Endothelial cell of umbilical vein (primary cell): Measurements from ENCODE around the gene SLITRK4. TPM values are rescaled to one million over a fixed set of nuclear protein-coding genes. Genes with fewer than 3 reads are reported as not detected.

Source experiments
- BruUV-seq: library from RNA; stranded (reverse); fragments of 400-500 nt; replicated peaks from 2 replicates; lab custom pipeline; 2021; lab: Mats Ljungman, UMichigan
- CTCF ChIA-PET: fragments of 300-600, 350-600 bp; sonication (Branson Sonifier 250); formaldehyde crosslinking; loops from one replicate; lab custom pipeline; 2021; ENCODE audit warnings: antibody characterized with exemption, inconsistent platforms; lab: Charles Lee
- POLR2A ChIA-PET: fragments of 300-600, 350-600 bp; sonication (Branson Sonifier 250); formaldehyde crosslinking; loops from one replicate; lab custom pipeline; 2021; ENCODE audit warnings: antibody characterized with exemption, inconsistent platforms; lab: Charles Lee
- DNase-seq: peaks from one replicate; pipeline ENCODE4 v3.0.0-alpha.2; 2011; ENCODE audit warnings: low read depth, low spot score
- FAIRE-seq: peaks from 2 replicates; lab custom pipeline; 2011; peaks lifted over from hg19 to GRCh38; lab: Jason Lieb, UNC
- H2AFZ ChIP-seq: 2 replicates; pipeline ENCODE4 v1.6.0; 2012; ENCODE audit warnings: low read depth, low read length, control low read depth, inconsistent platforms
- H3K27ac ChIP-seq: 2 replicates; pipeline ENCODE4 v1.5.1; 2011; ENCODE audit warnings: low read depth, mild to moderate bottlenecking, control low read depth, low read length, moderate library complexity; ENCODE audit not compliant: insufficient read depth
- H3K27me3 ChIP-seq, 2 experiments: 2 replicates each; pipeline versions ENCODE4 v1.6.0 to v1.6.1; 2011; ENCODE audit warnings: low read length in 2 of 2, mixed read lengths in 1 of 2; ENCODE audit not compliant: control insufficient read depth in 2 of 2, insufficient read depth in 2 of 2
- H3K36me3 ChIP-seq, 2 experiments: 2 replicates in 1 of 2; 3 replicates in 1 of 2; pipeline ENCODE4 v1.5.1; 2011; ENCODE audit warnings: low read length in 2 of 2, mild to moderate bottlenecking in 1 of 2, moderate library complexity in 1 of 2; ENCODE audit not compliant: control insufficient read depth in 2 of 2, insufficient read depth in 2 of 2; ENCODE audit errors: extremely low read depth in 1 of 2
- H3K4me1 ChIP-seq: 3 replicates; pipeline ENCODE4 v1.5.1; 2011; ENCODE audit warnings: mild to moderate bottlenecking, low read length; ENCODE audit not compliant: control insufficient read depth, insufficient read depth; ENCODE audit errors: extremely low read depth
- H3K4me2 ChIP-seq: 2 replicates; pipeline ENCODE4 v1.6.1; 2011; ENCODE audit warnings: low read length, control low read depth, mixed read lengths; ENCODE audit not compliant: insufficient read depth
- H3K4me3 ChIP-seq, 3 experiments: fragments of 200-600 bp in 1 of 3; sonication (generic), shearing (Covaris generic) in 1 of 3; replicated peaks in 1 of 3; 2 replicates each; pipeline ENCODE4 v1.5.1; 2011 to 2016; ENCODE audit warnings: control low read depth in 3 of 3, low read length in 3 of 3, mild to moderate bottlenecking in 2 of 3, inconsistent platforms in 1 of 3, low read depth in 1 of 3, moderate library complexity in 1 of 3; ENCODE audit not compliant: insufficient read depth in 1 of 3
- H3K79me2 ChIP-seq: 2 replicates; pipeline ENCODE4 v1.6.0; 2012; ENCODE audit warnings: low read length, inconsistent platforms; ENCODE audit not compliant: control insufficient read depth, insufficient read depth
- H3K9ac ChIP-seq: replicated peaks from 2 replicates; pipeline ENCODE3; 2011; ENCODE audit warnings: low read length, control low read depth; ENCODE audit not compliant: insufficient read depth; ENCODE audit errors: extremely low read depth
- H3K9me1 ChIP-seq: replicated peaks from 3 replicates; pipeline ENCODE4 v1.6.0; 2011; ENCODE audit warnings: mild to moderate bottlenecking, low read length; ENCODE audit not compliant: control insufficient read depth, insufficient read depth; ENCODE audit errors: extremely low read depth
- H3K9me3 ChIP-seq: replicated peaks from 2 replicates; pipeline ENCODE4 v1.5.1; 2012; ENCODE audit warnings: low read length, inconsistent platforms; ENCODE audit not compliant: control insufficient read depth, insufficient read depth
- H4K20me1 ChIP-seq: replicated peaks from 2 replicates; pipeline ENCODE3; 2011; ENCODE audit warnings: mild to moderate bottlenecking, low read length; ENCODE audit not compliant: control insufficient read depth, insufficient read depth; ENCODE audit errors: extremely low read depth
- CTCF ChIP-seq, 2 donors: IDR thresholded peaks; 1 replicate in 1 of 2; 2 replicates in 1 of 2; pipeline ENCODE4 v1.5.1; 2011; ENCODE audit warnings: low read length in 2 of 2, mild to moderate bottlenecking in 2 of 2, moderate library complexity in 2 of 2, control low read depth in 1 of 2, inconsistent platforms in 1 of 2, low read depth in 1 of 2; ENCODE audit not compliant: insufficient read depth in 1 of 2; ENCODE audit errors: extremely low read depth in 1 of 2
- EZH2 ChIP-seq: IDR thresholded peaks from 2 replicates; pipeline ENCODE4 v1.6.1; 2012; ENCODE audit warnings: borderline replicate concordance, low read depth, mild to moderate bottlenecking, moderate library complexity, low read length, inconsistent platforms; ENCODE audit not compliant: severe bottlenecking
- FOS ChIP-seq: IDR thresholded peaks from 2 replicates; pipeline ENCODE4 v1.6.1; 2011; ENCODE audit warnings: mild to moderate bottlenecking, low read length, moderate library complexity, borderline replicate concordance; ENCODE audit not compliant: insufficient read depth
- GATA2 ChIP-seq: IDR thresholded peaks from 2 replicates; pipeline ENCODE4 v1.7.0; 2011; ENCODE audit warnings: low read depth, mild to moderate bottlenecking, moderate library complexity, mixed read lengths, low read length; ENCODE audit not compliant: insufficient read length, insufficient read depth
- JUN ChIP-seq: IDR thresholded peaks from 2 replicates; pipeline ENCODE4 v1.6.1; 2011; ENCODE audit warnings: borderline replicate concordance, low read depth; ENCODE audit not compliant: insufficient read length, insufficient read depth
- MAX ChIP-seq: IDR thresholded peaks from 2 replicates; pipeline ENCODE4 v1.6.1; 2011; ENCODE audit not compliant: insufficient read depth, insufficient read length
- MYC ChIP-seq: IDR thresholded peaks from one replicate; pipeline ENCODE4 v1.6.1; 2011; ENCODE audit warnings: mild to moderate bottlenecking, low read depth, low read length
- POLR2A ChIP-seq: IDR thresholded peaks from 2 replicates; pipeline ENCODE4 v1.6.1; 2012; ENCODE audit warnings: low read depth, mild to moderate bottlenecking, control low read depth, low read length
- POLR2AphosphoS5 ChIP-seq: IDR thresholded peaks from 2 replicates; pipeline ENCODE4 v1.6.1; 2012; ENCODE audit warnings: low read depth, mild to moderate bottlenecking, control low read depth, low read length, moderate library complexity; ENCODE audit not compliant: insufficient read depth
- dilution Hi-C: fragments of 300-500 bp; cut with MboI; formaldehyde crosslinking; loops from one replicate; pipeline ENCODE4 v1.15.0; 2019; ENCODE audit warnings: low sequenced_read_pairs; ENCODE audit not compliant: extremely low pct_ligation_motif_present
- intact Hi-C: fragments of 100-400 bp; cut with micrococcal nuclease; formaldehyde crosslinking; loops from one replicate; pipeline ENCODE4 v1.10.0; 2022
- polyA plus RNA-seq, 4 experiments: library from polyadenylated mRNA; depleted of rRNA in 3 of 4; stranded (reverse) in 3 of 4; unstranded in 1 of 4; fragments of >200 nt; gene quantifications; 2 replicates each; pipeline versions ENCODE4 v1.2.1 to v1.2.3, GENCODE V29; 2011 to 2012; ENCODE audit warnings: missing spikeins in 1 of 4
- total RNA-seq: library from RNA; stranded (reverse); gene quantifications from 2 replicates; pipeline ENCODE4 v1.2.3, GENCODE V29; 2021

SLITRK4 gene
- total and polyA plus RNA-seq, 2 donors (not counting 3 experiments of a cell fraction or from before 2014, with no cell fraction given), result 0.04 to 0.77 TPM

GRCh38 chrX:143683486-143683885, 47.6 kb upstream of the SLITRK4 start:
- Histone ChIP-seq H3K4me3 (no peak overlapping the region), H3K4me1 (no peaks in the 10 kb centered on the region), H3K27me3 (no peaks in the 10 kb centered on the region), H4K20me1 (no peaks in the 10 kb centered on the region), H3K4me2 (no peak overlapping the region), H3K9ac (no peak overlapping the region), H3K9me3 (no peaks in the 10 kb centered on the region), H3K79me2 (no peaks in the 10 kb centered on the region), H2AFZ (no peak overlapping the region), H3K36me3 (no peaks in the 10 kb centered on the region), H3K27ac (no peak overlapping the region), H3K9me1 (no peaks in the 10 kb centered on the region)
- ChIA-PET POLR2A (no interaction called here), CTCF (no interaction called here)
- FAIRE-seq, result no peak
- no TSS peak for BruUV-seq
- intact Hi-C loops, result no loop called here
- no peak for DNase-seq
- dilution Hi-C loops, result no loop called here
- TF ChIP-seq CTCF (IDR thresholded peaks at IDR 0.05; ENCODE audit: extremely low read depth in 1 of 2, insufficient read depth in 1 of 2, low read depth in 1 of 2, low read length in 2 of 2) (no peak), POLR2AphosphoS5 (no peak), EZH2 (no peak), FOS (no peak), JUN (no peak), POLR2A (no peak), MAX (no peak), GATA2 (no peak), MYC (no peak)
